Skeletal muscle tissue (tissue), 4 donors: ENCODE measurements around the gene PFDN4. TPM values are rescaled to one million over a fixed set of nuclear protein-coding genes. Genes with fewer than 3 reads are reported as not detected.
"Not testable (repeated sequence)": the region's sequence is repeated elsewhere in the genome, so short reads cannot be mapped to it uniquely, and the experiment has no call there.

Experiments
- H3K27ac ChIP-seq: one replicate; pipeline ENCODE4 v1.7.0; 2013; ENCODE audit warnings: mild to moderate bottlenecking, low read depth, low read length, inconsistent platforms
- H3K27me3 ChIP-seq, 3 donors: one replicate each; pipeline ENCODE4 v1.7.0; 2013; ENCODE audit warnings: low read length in 3 of 3; ENCODE audit not compliant: control insufficient read depth in 3 of 3, insufficient read depth in 3 of 3
- H3K36me3 ChIP-seq, 3 donors: one replicate each; pipeline ENCODE4 v1.7.0; 2013; ENCODE audit warnings: low read length in 3 of 3; ENCODE audit not compliant: control insufficient read depth in 3 of 3, insufficient read depth in 3 of 3
- H3K4me1 ChIP-seq, 3 donors: one replicate each; pipeline ENCODE4 v1.7.0; 2013; ENCODE audit warnings: low read length in 3 of 3, mild to moderate bottlenecking in 3 of 3; ENCODE audit not compliant: control insufficient read depth in 3 of 3, insufficient read depth in 3 of 3
- H3K4me3 ChIP-seq, 3 donors: one replicate each; pipeline ENCODE4 v1.7.0; 2013; ENCODE audit warnings: low read length in 3 of 3
- H3K9ac ChIP-seq, 3 donors: one replicate each; pipeline ENCODE4 v1.7.0; 2013; ENCODE audit warnings: low read length in 3 of 3, mild to moderate bottlenecking in 3 of 3, moderate library complexity in 2 of 3, low read depth in 1 of 3
- H3K9me3 ChIP-seq, 3 donors: one replicate each; pipeline ENCODE4 v1.7.0; 2013; ENCODE audit warnings: low read length in 3 of 3; ENCODE audit not compliant: control insufficient read depth in 3 of 3
- total RNA-seq: library from RNA; depleted of rRNA; stranded (reverse); fragments of >200 nt; gene quantifications from one replicate; pipeline ENCODE4 v1.2.3, GENCODE V29; 2014
- donor health status: Osteomylitis.

Gene PFDN4
- total RNA-seq, 1 donor from 2014 or later, result 26.6 TPM

GRCh38 chr20:54262671-54263070 is 54.8 kb downstream of the PFDN4 start:
- no peaks in the 10 kb centered on the region for H3K27me3 ChIP-seq
- H3K36me3 ChIP-seq, result no peaks in the 10 kb centered on the region
- no peak overlapping the region for H3K27ac ChIP-seq
- no peak overlapping the region for H3K9ac ChIP-seq
- H3K4me3 ChIP-seq, result no peak overlapping the region
- peaks cover 0 to 4% (median 0%) of the 10 kb centered on the region in 3 donors for H3K4me1 ChIP-seq
- H3K9me3 ChIP-seq, result no peaks in the 10 kb centered on the region

GRCh38 chr20:54263116-54263690 is 55.3 kb downstream of the PFDN4 start:
- Histone ChIP-seq H3K27me3 (no peaks in the 10 kb centered on the region), H3K36me3 (no peaks in the 10 kb centered on the region), H3K4me1 (peaks cover 0 to 4% (median 0%) of the 10 kb centered on the region in 3 donors), H3K9ac (no peak overlapping the region), H3K4me3 (no peak overlapping the region), H3K27ac (no peak overlapping the region), H3K9me3 (no peaks in the 10 kb centered on the region)

- H3K4me1 ChIP-seq, H3K9me3 ChIP-seq, H3K4me3 ChIP-seq, H3K36me3 ChIP-seq, H3K27me3 ChIP-seq, H3K27ac ChIP-seq, H3K9ac ChIP-seq: not testable (repeated sequence)
Measured at GRCh38 chr20:54265791-54266190, 57.9 kb downstream of the PFDN4 start.

- peaks cover 0 to 4% (median 0%) of the 10 kb centered on the region in 3 donors for H3K4me1 ChIP-seq
- H3K9ac ChIP-seq, result no peak overlapping the region
- H3K36me3 ChIP-seq, result no peaks in the 10 kb centered on the region
- no peak overlapping the region for H3K4me3 ChIP-seq
- H3K27ac ChIP-seq, result no peak overlapping the region
- H3K9me3 ChIP-seq, result no peaks in the 10 kb centered on the region
- H3K27me3 ChIP-seq, result no peaks in the 10 kb centered on the region
Measured at GRCh38 chr20:54266844-54267243, 59.0 kb downstream of the PFDN4 start.

- H3K36me3 ChIP-seq, result no peaks in the 10 kb centered on the region
- H3K4me3 ChIP-seq, result no peak overlapping the region
- H3K4me1 ChIP-seq, result peaks cover 0 to 4% (median 0%) of the 10 kb centered on the region in 3 donors
- H3K9me3 ChIP-seq, result no peaks in the 10 kb centered on the region
- no peaks in the 10 kb centered on the region for H3K27me3 ChIP-seq
- no peak overlapping the region for H3K9ac ChIP-seq
- no peak overlapping the region for H3K27ac ChIP-seq
Measured at GRCh38 chr20:54267483-54268003, 59.7 kb downstream of the PFDN4 start.

GRCh38 chr20:54268941-54269340 is 61.1 kb downstream of the PFDN4 start:
- Histone ChIP-seq H3K9me3 (no peaks in the 10 kb centered on the region), H3K4me3 (no peak overlapping the region), H3K27ac (no peak overlapping the region), H3K9ac (no peak overlapping the region), H3K27me3 (no peaks in the 10 kb centered on the region), H3K36me3 (no peaks in the 10 kb centered on the region), H3K4me1 (peaks cover 0 to 4% (median 0%) of the 10 kb centered on the region in 3 donors)

Other genes with a start within 250 kb of the PFDN4 start
- gene BCAS1, start 137.5 kb upstream of the PFDN4 start, total RNA-seq, result 2.1 TPM
- gene CYP24A1, start 34.1 kb upstream of the PFDN4 start, total RNA-seq, result 1.0 TPM